ENCODE measurements around the gene LYRM4.

LYRM4 gene

GRCh38 chr6:5100806-5101205, 159.9 kb downstream of the LYRM4 start:
- Histone ChIP-seq H4K8ac (ENCODE audit: low read depth, low read length) (no peak overlapping the region), H3K27ac (ENCODE audit: low read depth, low read length) (no peak overlapping the region), H3K18ac (ENCODE audit: low read length) (no peak overlapping the region), H4K12ac (ENCODE audit: low read depth, low read length) (no peak overlapping the region), H3K4ac (ENCODE audit: low read depth, low read length) (no peak overlapping the region), H3K9ac (ENCODE audit: low read length) (no peak overlapping the region), H3K4me2 (ENCODE audit: low read length) (no peak overlapping the region), H3K14ac (ENCODE audit: low read length) (no peak overlapping the region), H3K79me1 (ENCODE audit: low read length) (no peaks in the 10 kb centered on the region), H3K9me3 (ENCODE audit: insufficient read depth, low read depth, low read length) (peaks cover 2% of the 10 kb centered on the region), H3K4me1 (ENCODE audit: control insufficient read depth in 1 of 2, insufficient read depth in 2 of 2, low read length in 2 of 2) (no peaks in the 10 kb centered on the region), H2BK120ac (ENCODE audit: insufficient read depth, low read length, poor library complexity) (no peak overlapping the region), H3K4me3 (ENCODE audit: low read depth, low read length) (no peak overlapping the region), H2AK5ac (ENCODE audit: low read length) (no peak overlapping the region), H2BK12ac (ENCODE audit: low read length) (no peak overlapping the region), H3K36me3 (ENCODE audit: control insufficient read depth in 1 of 2, insufficient read depth in 2 of 2, low read length in 2 of 2) (no peaks in the 10 kb centered on the region), H3K23ac (ENCODE audit: low read length) (no peak overlapping the region), H2AFZ (ENCODE audit: insufficient read depth, low read length, poor library complexity) (no peak overlapping the region), H2BK5ac (ENCODE audit: low read depth, low read length, poor library complexity) (no peak overlapping the region), H3K79me2 (ENCODE audit: control insufficient read depth, insufficient read depth, low read length, poor library complexity) (no peaks in the 10 kb centered on the region), H3K27me3 (ENCODE audit: insufficient read depth, low read length) (no peaks in the 10 kb centered on the region), H4K91ac (ENCODE audit: low read depth, low read length) (no peak overlapping the region)
- DNase-seq = no peak
- no CpG with 5 or more reads among the region's 7 CpGs for WGBS (ENCODE audit: extremely low coverage, insufficient coverage, insufficient read length)

DNA sequence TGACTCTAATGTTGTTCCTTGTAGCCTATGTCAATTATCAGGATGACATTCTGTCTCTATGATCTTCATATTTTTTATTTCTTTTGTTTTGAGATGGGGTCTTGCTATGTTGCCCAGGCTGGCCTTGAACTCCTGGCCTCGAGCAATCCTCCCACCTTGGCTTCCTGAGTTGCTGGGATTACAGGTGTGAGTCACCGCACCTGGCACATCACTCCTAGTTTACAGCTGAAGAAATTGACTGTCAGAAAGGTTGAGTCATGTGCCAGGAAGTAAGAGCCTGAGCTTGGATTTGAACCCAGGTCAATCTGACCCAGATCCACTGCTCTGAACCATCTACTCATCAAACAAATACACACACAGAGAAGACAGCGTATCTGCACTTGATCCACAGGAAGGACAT, 161.2 kb downstream of the LYRM4 start:
- WGBS (ENCODE audit: extremely low coverage, insufficient coverage, insufficient read length) = no CpG with 5 or more reads among the region's 3 CpGs
- Histone ChIP-seq H2AK5ac (ENCODE audit: low read length) (no peak overlapping the region), H3K9me3 (ENCODE audit: insufficient read depth, low read depth, low read length) (peaks cover 2% of the 10 kb centered on the region), H2BK120ac (ENCODE audit: insufficient read depth, low read length, poor library complexity) (no peak overlapping the region), H3K18ac (ENCODE audit: low read length) (no peak overlapping the region), H4K91ac (ENCODE audit: low read depth, low read length) (no peak overlapping the region), H3K4ac (ENCODE audit: low read depth, low read length) (no peak overlapping the region), H4K12ac (ENCODE audit: low read depth, low read length) (no peak overlapping the region), H3K36me3 (ENCODE audit: control insufficient read depth in 1 of 2, insufficient read depth in 2 of 2, low read length in 2 of 2) (no peaks in the 10 kb centered on the region), H3K4me3 (ENCODE audit: low read depth, low read length) (no peak overlapping the region), H3K79me2 (ENCODE audit: control insufficient read depth, insufficient read depth, low read length, poor library complexity) (no peaks in the 10 kb centered on the region), H2AFZ (ENCODE audit: insufficient read depth, low read length, poor library complexity) (no peak overlapping the region), H3K14ac (ENCODE audit: low read length) (no peak overlapping the region), H3K27ac (ENCODE audit: low read depth, low read length) (no peak overlapping the region), H4K8ac (ENCODE audit: low read depth, low read length) (no peak overlapping the region), H2BK12ac (ENCODE audit: low read length) (no peak overlapping the region), H2BK5ac (ENCODE audit: low read depth, low read length, poor library complexity) (no peak overlapping the region), H3K79me1 (ENCODE audit: low read length) (no peaks in the 10 kb centered on the region), H3K4me2 (ENCODE audit: low read length) (no peak overlapping the region), H3K4me1 (ENCODE audit: control insufficient read depth in 1 of 2, insufficient read depth in 2 of 2, low read length in 2 of 2) (no peaks in the 10 kb centered on the region), H3K23ac (ENCODE audit: low read length) (no peak overlapping the region), H3K9ac (ENCODE audit: low read length) (no peak overlapping the region), H3K27me3 (ENCODE audit: insufficient read depth, low read length) (no peaks in the 10 kb centered on the region)
- no peak for DNase-seq

GRCh38 chr6:5098501-5099270, 162.1 kb downstream of the LYRM4 start:
- no CpG with 5 or more reads among the region's 14 CpGs for WGBS (ENCODE audit: extremely low coverage, insufficient coverage, insufficient read length)
- Histone ChIP-seq H3K79me2 (ENCODE audit: control insufficient read depth, insufficient read depth, low read length, poor library complexity) (no peaks in the 10 kb centered on the region), H3K9ac (ENCODE audit: low read length) (no peak overlapping the region), H2BK120ac (ENCODE audit: insufficient read depth, low read length, poor library complexity) (no peak overlapping the region), H3K27me3 (ENCODE audit: insufficient read depth, low read length) (no peaks in the 10 kb centered on the region), H2BK5ac (ENCODE audit: low read depth, low read length, poor library complexity) (no peak overlapping the region), H3K36me3 (ENCODE audit: control insufficient read depth in 1 of 2, insufficient read depth in 2 of 2, low read length in 2 of 2) (no peaks in the 10 kb centered on the region), H4K12ac (ENCODE audit: low read depth, low read length) (no peak overlapping the region), H3K23ac (ENCODE audit: low read length) (no peak overlapping the region), H2AFZ (ENCODE audit: insufficient read depth, low read length, poor library complexity) (no peak overlapping the region), H4K8ac (ENCODE audit: low read depth, low read length) (no peak overlapping the region), H3K4me3 (ENCODE audit: low read depth, low read length) (no peak overlapping the region), H3K27ac (ENCODE audit: low read depth, low read length) (no peak overlapping the region), H3K4me2 (ENCODE audit: low read length) (no peak overlapping the region), H2BK12ac (ENCODE audit: low read length) (no peak overlapping the region), H3K14ac (ENCODE audit: low read length) (no peak overlapping the region), H3K9me3 (ENCODE audit: insufficient read depth, low read depth, low read length) (peaks cover 2% of the 10 kb centered on the region), H3K18ac (ENCODE audit: low read length) (no peak overlapping the region), H3K4me1 (ENCODE audit: control insufficient read depth in 1 of 2, insufficient read depth in 2 of 2, low read length in 2 of 2) (no peaks in the 10 kb centered on the region), H3K4ac (ENCODE audit: low read depth, low read length) (no peak overlapping the region), H3K79me1 (ENCODE audit: low read length) (no peaks in the 10 kb centered on the region), H4K91ac (ENCODE audit: low read depth, low read length) (no peak overlapping the region), H2AK5ac (ENCODE audit: low read length) (no peak overlapping the region)
- DNase-seq = no peak

DNA sequence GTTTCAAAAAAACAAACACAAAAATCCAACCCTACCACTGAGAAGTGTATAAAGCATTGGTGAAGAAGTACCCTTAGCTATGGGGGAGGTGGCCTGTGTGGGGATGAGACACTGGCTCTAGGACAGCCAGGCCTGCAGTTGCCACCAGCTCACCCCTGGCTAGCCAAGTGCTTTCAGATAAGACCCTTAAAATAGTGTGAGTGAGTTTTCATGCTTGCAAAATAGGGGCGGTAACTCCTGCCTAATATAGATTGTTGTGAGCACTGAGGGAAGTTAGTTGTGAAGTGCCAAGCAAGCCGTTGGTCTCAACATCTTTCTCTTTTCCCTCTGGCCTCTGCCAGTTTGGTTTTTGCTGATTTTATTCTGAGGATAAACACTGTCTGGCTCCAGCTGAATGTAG, 164.3 kb downstream of the LYRM4 start:
- H3K79me1 ChIP-seq (ENCODE audit: low read length) = no peaks in the 10 kb centered on the region

More for the DNA sequence above, 164.3 kb downstream of the LYRM4 start:
- H3K36me3 ChIP-seq (ENCODE audit: control insufficient read depth in 1 of 2, insufficient read depth in 2 of 2, low read length in 2 of 2) = no peaks in the 10 kb centered on the region
- DNase-seq = no peak
- H3K23ac ChIP-seq (ENCODE audit: low read length) = no peak overlapping the region
- no peak overlapping the region for H3K4me2 ChIP-seq (ENCODE audit: low read length)
- no peak overlapping the region for H3K18ac ChIP-seq (ENCODE audit: low read length)
- H3K27me3 ChIP-seq (ENCODE audit: insufficient read depth, low read length) = no peaks in the 10 kb centered on the region
- H3K4ac ChIP-seq (ENCODE audit: low read depth, low read length) = no peak overlapping the region
- no peak overlapping the region for H3K27ac ChIP-seq (ENCODE audit: low read depth, low read length)
- no peaks in the 10 kb centered on the region for H3K79me2 ChIP-seq (ENCODE audit: control insufficient read depth, insufficient read depth, low read length, poor library complexity)
- no CpG with 5 or more reads among the region's 2 CpGs for WGBS (ENCODE audit: extremely low coverage, insufficient coverage, insufficient read length)
- H2AFZ ChIP-seq (ENCODE audit: insufficient read depth, low read length, poor library complexity) = no peak overlapping the region
- H2AK5ac ChIP-seq (ENCODE audit: low read length) = no peak overlapping the region
- H3K4me1 ChIP-seq (ENCODE audit: control insufficient read depth in 1 of 2, insufficient read depth in 2 of 2, low read length in 2 of 2) = no peaks in the 10 kb centered on the region
- H3K9ac ChIP-seq (ENCODE audit: low read length) = no peak overlapping the region
- no peak overlapping the region for H4K12ac ChIP-seq (ENCODE audit: low read depth, low read length)
- no peak overlapping the region for H4K91ac ChIP-seq (ENCODE audit: low read depth, low read length)
- peaks cover 2% of the 10 kb centered on the region for H3K9me3 ChIP-seq (ENCODE audit: insufficient read depth, low read depth, low read length)
- no peak overlapping the region for H2BK120ac ChIP-seq (ENCODE audit: insufficient read depth, low read length, poor library complexity)
- H4K8ac ChIP-seq (ENCODE audit: low read depth, low read length) = no peak overlapping the region
- H2BK5ac ChIP-seq (ENCODE audit: low read depth, low read length, poor library complexity) = no peak overlapping the region
- H3K14ac ChIP-seq (ENCODE audit: low read length) = no peak overlapping the region
- no peak overlapping the region for H3K4me3 ChIP-seq (ENCODE audit: low read depth, low read length)
- H2BK12ac ChIP-seq (ENCODE audit: low read length) = no peak overlapping the region

Measured in trophoblast cell (in vitro differentiated cells and primary cell).